HCEC 1CT (cell line): ENCODE measurements around the gene CLMN.
"Not testable (repeated sequence)": the region's sequence is repeated elsewhere in the genome, so short reads cannot be mapped to it uniquely, and the experiment has no call there.

Experiments
- DNase-seq: peaks from one replicate; pipeline ENCODE4 v3.0.0-alpha.2; 2017

The CLMN gene

DNA sequence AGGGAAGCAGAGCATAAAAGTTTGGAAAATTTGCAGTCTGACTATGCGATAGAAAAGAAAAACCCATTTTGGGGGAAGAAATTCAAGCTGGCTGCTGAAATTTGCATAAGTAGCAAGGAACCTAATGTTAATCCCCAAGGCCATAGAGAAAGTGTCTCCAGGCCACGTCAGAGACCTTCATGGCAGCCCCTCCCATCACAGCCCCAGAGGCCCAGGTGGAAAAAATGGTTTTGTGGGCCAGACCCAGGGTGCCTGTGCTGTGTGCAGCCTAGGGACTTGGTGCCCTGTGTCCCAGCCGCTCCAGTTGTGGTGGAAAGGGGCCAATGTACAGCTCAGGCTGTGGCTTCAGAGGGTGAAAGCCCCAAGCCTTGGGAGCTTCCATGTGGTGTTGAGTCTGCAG is 35.9 kb downstream of the CLMN start:
- not testable (repeated sequence) for DNase-seq

- DNase-seq, result not testable (repeated sequence)
Observed at GRCh38 chr14:95282986-95283380, 36.7 kb downstream of the CLMN start.

GRCh38 chr14:95282354-95282985 is 37.2 kb downstream of the CLMN start:
- no peak for DNase-seq

DNA sequence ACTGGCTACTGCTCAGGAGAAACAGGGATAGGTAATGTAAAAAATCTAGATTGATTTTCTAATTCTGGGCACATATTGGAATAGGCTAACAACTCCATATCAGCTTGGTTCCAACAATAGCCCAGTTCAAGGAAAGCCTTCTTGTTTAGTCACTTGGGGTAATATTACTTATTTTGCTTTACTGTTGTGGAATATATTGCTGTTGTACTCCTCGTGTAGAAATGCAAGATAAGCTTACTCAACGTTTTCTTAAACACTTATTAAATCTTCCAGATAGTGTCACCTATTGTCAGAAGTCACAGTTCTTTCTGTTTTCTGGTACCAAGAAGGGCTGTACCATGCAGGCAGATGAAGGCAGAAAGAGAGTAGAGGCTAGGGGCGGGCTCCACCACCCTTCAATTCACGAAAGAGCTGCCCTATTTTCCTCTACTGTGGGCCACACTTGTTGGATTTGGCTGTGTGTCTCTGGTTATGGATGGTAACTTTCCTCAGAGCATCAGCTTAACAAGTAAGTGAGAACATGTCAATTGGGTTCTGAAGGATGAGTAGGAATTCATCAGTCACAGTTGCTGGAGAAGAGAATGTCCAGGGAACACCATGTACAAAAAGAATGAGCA is 38.0 kb downstream of the CLMN start:
- DNase-seq, result no peak

- no peak for DNase-seq
Observed at GRCh38 chr14:95275494-95275893, 44.2 kb downstream of the CLMN start.

DNA sequence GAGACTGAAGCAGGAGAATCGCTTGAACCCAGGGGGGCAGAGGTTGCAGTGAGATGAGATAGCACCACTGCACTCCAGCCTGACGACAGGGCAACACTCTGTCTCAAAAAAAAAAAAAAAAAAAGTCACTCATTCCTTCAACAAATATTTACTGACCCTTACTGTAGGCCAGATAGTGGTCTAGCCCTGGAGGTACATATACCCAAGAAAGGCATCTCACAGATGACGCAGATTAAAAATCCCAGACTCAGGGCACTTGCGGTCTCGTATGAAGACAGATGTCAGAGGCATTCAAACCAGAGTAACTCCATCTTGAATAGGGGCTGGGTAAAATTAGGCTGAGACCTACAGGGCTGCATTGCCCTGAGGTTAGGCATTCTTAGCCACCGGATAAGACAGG is 44.8 kb downstream of the CLMN start:
- DNase-seq, result no peak

- no peak for DNase-seq
Observed at GRCh38 chr14:95274279-95274678, 45.4 kb downstream of the CLMN start.

DNA sequence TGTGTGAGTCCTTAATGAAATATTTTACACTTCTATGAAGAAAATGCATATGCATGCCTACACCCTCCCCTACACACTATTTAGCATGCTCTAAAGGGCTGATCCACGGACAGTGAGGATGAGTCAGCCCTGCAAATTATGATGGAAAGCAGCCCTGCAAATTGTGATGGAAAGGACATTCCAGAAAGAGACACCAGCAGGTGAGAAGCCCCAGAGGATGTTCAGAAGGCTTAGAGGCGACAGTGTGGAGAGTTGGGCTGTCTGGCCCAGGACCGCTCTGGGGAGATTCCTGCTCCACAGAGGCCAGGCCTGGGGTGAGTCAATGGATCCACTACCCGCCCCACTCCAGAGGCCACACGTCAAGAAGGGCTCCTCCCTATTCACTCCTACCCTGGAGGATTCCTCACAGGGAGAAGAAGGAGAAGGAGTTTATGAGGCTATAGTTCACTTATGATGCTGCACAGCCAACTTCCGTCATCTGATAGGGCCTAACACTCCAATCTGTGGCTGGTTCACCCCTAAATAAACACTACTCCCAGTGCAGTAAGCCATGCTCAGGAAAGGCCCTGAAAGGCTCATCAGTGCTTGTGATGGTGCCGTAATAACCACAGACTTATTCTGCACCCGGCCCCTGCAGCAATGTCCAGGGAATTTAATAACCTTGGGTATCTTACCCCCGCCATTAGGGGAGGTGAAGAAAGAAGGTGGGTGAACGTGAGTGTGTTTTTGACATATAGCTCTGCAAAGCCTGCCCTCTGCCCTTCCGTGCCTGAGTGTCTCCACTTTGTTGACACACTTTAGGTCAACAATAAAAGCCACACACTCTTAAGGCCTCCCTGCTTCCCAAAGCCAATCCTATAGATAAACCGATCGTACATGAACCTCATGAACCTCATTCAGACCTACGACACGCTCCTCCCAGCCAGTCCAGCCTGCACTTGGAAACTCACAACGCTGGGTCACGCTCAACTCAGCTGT is 46.4 kb downstream of the CLMN start:
- DNase-seq, result no peak

- no peak for DNase-seq
Observed at GRCh38 chr14:95272057-95272456, 47.7 kb downstream of the CLMN start.

GRCh38 chr14:95270203-95270602 is 49.5 kb downstream of the CLMN start:
- DNase-seq, result no peak

- DNase-seq, result no peak
Observed at GRCh38 chr14:95269493-95269892, 50.2 kb downstream of the CLMN start.

DNA sequence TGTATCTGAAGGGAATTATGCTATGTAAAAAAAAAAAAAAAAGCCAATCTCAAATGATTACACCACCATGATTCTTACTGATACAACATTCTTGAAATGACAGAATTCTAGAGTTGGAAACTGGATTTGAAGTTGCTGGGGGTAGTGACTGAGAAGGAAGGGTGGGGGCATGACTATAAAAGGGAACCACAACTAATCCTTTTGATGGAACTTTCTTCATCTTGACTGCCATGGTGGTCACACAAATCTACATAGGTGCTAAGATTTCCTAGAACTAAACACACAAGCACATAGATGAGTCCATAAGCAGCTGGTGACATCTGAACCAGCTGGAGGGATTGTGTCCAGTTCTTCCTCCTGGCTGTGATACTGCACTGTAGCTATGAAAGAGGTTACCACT is 51.4 kb downstream of the CLMN start:
- DNase-seq, result no peak

DNA sequence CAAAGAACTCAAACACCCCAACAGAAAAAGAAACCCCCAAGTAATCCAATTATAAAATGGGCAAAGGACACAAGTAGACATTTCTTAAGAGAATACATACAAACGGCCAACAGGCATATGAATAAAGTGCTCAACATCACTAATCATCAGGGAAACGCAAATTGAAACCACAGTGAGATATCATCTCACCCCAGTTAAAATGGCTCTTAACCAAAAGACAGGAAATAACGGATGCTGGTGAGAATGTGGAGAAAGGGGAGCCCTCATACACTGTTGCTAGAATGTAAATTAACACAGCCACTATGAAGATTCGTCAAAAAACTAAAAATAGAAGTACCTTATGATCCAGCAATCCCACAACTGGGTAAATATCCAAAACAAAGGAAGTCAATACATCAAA is 52.4 kb downstream of the CLMN start:
- DNase-seq, result no peak

- DNase-seq, result peak; percentile 93
Observed at GRCh38 chr14:95265106-95266094, 54.3 kb downstream of the CLMN start.

DNA sequence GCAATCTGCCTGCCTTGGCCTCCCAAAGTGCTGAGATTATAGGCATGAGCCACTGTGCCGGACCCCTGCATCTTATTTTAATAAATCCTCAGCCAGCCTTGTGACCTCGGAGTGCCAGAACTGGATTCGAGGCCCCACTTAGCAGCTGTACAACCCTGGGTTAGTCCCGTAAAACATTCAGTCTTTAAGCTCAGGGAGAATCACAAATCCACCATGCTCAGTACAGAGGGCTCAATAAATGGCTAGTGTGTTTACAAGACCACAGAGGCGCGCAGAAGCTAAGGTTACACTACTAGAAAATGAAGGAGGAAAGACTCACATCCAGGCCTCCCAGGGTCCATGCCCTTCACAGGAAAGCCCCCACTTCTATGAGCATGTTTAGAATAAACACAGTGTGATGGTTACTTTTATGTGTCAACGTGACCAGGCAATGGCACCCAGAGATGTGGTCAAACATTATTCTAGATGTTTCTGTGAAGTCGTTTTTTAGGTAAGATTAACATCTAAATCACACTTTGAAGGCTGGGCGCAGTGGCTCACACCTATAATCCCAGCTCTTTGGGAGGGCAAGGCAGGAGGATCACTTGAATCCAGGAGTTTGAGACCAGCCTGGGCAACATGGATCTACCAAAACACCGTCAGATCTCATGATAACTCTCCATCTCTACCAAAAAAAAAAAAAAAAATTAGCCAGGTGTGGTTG is 55.3 kb downstream of the CLMN start:
- DNase-seq, result no peak

DNA sequence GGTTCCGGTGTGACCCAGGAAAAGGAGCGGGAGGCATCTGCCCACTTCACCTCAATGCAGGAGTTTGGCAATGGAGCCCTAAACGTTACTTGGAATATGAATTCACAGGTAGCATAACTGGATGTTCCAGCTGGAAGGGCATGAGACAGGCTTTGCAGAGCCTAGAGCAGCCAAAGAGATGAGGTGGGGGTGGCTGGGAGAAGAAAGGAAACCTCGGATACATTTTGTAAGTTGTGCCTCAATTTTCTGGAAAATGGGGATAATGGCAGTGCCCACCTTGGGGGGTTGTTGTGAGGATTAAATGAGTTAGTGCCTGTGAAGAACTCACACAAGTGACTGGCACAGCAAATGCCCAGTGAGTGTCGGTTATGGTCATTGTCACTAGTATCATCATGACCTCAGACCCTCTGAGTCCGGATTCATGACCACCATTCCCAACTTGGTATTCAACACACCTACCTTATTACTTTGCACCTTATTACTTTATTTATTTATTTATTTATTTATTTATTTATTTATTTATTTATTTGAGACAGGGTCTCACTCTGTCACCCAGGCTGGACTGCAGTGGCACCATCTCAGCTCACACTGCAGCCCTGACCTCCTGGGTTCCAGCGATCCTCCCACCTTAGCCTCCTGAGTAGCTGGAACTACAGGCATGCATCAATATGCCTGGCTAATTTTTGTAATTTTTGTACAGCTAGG is 56.0 kb downstream of the CLMN start:
- no peak for DNase-seq

DNA sequence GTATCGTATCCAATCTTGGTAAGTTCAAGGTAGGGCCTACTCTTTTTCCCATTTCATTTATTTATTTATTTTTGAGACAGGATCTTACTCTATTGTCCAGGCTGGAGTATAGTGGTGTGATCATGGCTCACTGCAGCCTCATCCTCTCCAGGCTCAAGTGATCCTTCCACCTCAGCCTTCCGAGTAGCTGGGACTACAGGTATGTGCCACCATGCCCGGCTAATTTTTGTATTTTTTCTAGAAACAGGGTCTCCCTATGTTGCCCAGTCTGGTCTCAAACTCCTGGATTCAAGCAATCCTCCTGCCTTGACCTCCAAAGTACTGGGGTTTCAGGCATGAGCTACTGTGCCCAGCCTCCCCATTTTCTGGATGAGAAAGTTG is 57.2 kb downstream of the CLMN start:
- DNase-seq, result no peak

DNA sequence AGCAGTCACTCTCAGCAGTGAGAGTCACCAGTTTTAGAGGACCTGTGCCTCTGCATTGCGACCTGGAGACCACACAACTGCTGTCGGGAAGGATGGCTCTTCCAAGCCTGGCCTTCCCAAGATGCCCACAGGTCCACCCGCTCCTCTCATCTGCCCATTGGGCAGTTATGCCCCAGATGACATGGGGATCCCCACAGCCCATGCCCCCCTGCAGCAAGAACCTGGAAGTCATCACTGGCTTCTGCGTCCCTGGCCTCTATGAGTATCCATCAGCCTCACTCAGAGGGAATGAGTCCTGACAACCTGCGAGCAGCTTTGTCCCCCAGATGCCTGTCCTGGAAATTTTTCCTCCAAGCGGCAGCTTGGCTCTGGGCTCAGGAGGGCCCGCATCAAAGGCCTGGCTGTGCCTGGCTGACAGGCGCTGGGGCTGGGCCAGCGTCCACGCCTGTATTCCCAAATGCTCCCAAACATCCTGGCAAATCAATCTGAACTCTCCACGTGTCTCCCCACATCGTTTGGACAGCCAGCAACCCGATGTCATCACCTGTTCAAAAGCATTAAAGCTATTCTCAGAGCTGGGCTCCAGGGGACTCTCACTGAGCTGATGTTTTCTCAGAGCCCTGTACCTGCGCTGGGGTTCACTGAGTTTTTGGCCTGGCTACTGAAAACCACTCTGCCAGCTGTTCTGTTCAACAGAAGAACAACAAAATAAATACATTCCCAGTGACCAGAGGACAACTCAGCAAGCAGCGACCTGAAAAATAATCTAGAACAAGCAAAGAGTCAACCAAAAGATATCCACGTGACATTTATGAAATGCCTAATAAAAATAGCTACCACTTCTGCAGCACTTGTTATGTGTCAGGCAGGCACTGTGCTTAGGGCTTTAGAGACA is 57.8 kb downstream of the CLMN start:
- no peak for DNase-seq

- peak; percentile 63 for DNase-seq
Observed at GRCh38 chr14:95260537-95261361, 59.0 kb downstream of the CLMN start.
